Thyroid gland (tissue), 4 donors: Measurements from ENCODE around the gene SLBP.

Source experiments
- POLR2A ChIP-seq, 2 donors: fragments of 450-650 bp; IDR thresholded peaks; one replicate each; pipeline ENCODE4 v1.6.1; 2017; ENCODE audit warnings: antibody characterized with exemption in 2 of 2, mild to moderate bottlenecking in 2 of 2, moderate library complexity in 1 of 2
- TF ChIP-seq, protein P1 (sequence below), 6 experiments: fragments of 200-600 bp in 3 of 6; fragments of 450-650 bp in 3 of 6; sonication (generic) in 3 of 6; IDR thresholded peaks; one replicate each; pipeline ENCODE4 v1.5.1; 2016 to 2019; ENCODE audit warnings: antibody characterized with exemption in 6 of 6, mild to moderate bottlenecking in 2 of 6, inconsistent platforms in 1 of 6, moderate library complexity in 1 of 6

DNA sequence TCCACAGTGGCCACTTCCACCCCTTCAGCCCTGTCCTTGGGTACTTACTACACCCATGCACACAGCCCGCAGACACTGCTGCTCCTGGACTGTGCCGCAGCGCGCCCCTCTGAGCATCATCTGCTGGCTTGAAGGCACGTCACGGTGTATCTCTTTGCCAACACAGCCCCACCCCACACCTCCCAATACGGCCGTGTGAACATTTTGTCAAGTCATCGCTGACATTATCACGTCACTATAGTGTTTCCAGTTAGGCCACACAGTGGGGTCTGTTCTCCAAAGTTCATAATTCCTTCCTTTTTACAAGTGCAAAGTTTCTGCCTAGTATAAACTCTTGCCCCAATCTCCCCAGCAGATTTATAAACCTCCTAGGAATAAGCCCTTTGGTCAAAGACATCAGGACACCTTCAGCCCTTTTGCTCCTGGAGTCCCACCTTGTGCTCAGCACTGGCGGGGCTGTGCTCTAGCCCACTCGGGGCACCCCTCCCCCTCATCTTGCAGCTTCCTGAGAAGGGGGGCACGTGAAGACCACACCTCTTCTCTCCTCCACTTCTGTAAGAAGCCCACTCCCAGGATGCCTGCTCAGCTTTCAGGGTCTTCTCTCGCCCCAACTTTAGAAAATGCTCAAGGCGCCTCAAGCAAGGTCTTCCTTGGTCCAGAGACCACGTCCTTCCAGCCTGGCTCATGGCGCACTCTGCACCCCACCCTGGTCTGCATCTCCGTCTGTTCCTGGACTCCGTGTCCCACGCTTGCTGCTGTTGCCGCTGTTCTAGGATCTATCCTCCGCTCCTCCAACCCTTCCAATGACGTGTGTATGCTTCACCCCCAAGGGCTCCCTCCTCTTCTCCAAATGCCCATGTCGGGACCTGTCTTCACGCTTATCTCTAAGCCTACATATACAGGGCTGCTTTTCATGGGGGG, 35.3 kb downstream of the SLBP start:
- no peak for TF ChIP-seq POLR2A (IDR thresholded peaks at IDR 0.05)
- TF ChIP-seq, protein P1, sequence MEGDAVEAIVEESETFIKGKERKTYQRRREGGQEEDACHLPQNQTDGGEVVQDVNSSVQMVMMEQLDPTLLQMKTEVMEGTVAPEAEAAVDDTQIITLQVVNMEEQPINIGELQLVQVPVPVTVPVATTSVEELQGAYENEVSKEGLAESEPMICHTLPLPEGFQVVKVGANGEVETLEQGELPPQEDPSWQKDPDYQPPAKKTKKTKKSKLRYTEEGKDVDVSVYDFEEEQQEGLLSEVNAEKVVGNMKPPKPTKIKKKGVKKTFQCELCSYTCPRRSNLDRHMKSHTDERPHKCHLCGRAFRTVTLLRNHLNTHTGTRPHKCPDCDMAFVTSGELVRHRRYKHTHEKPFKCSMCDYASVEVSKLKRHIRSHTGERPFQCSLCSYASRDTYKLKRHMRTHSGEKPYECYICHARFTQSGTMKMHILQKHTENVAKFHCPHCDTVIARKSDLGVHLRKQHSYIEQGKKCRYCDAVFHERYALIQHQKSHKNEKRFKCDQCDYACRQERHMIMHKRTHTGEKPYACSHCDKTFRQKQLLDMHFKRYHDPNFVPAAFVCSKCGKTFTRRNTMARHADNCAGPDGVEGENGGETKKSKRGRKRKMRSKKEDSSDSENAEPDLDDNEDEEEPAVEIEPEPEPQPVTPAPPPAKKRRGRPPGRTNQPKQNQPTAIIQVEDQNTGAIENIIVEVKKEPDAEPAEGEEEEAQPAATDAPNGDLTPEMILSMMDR (IDR thresholded peaks at IDR 0.05) = no peak
